GM06990 (cell line): ENCODE measurements around the gene GZMH.

Experiments
- DNase-seq: peaks from one replicate; pipeline ENCODE4 v3.0.0-alpha.2; 2011; ENCODE audit not compliant: insufficient read length; ENCODE audit errors: extremely low read depth
- H3K27me3 ChIP-seq: replicated peaks from 2 replicates; pipeline ENCODE4 v1.6.0; 2011; ENCODE audit warnings: low read length; ENCODE audit not compliant: control insufficient read depth, insufficient read depth
- H3K36me3 ChIP-seq: 2 replicates; pipeline ENCODE4 v1.5.1; 2011; ENCODE audit warnings: low read length; ENCODE audit not compliant: control insufficient read depth, insufficient read depth
- H3K4me3 ChIP-seq: replicated peaks from 2 replicates; pipeline ENCODE4 v1.5.1; 2011; ENCODE audit warnings: low read depth, mild to moderate bottlenecking, control low read depth, low read length
- CTCF ChIP-seq: IDR thresholded peaks from 2 replicates; pipeline ENCODE4 v1.5.1; 2011; ENCODE audit warnings: low read length, control low read depth, mild to moderate bottlenecking, inconsistent platforms; ENCODE audit not compliant: insufficient read depth, poor library complexity, severe bottlenecking

GZMH gene

GRCh38 chr14:24629521-24629920 is 20.0 kb upstream of the GZMH start:
- Histone ChIP-seq H3K4me3 (no peak overlapping the region), H3K36me3 (no peaks in the 10 kb centered on the region), H3K27me3 (no peaks in the 10 kb centered on the region)
- TF ChIP-seq CTCF: no peak
- DNase-seq: no peak

- DNase-seq: no peak
- H3K27me3 ChIP-seq: no peaks in the 10 kb centered on the region
- no peak for TF ChIP-seq CTCF
- H3K4me3 ChIP-seq: no peak overlapping the region
- H3K36me3 ChIP-seq: no peaks in the 10 kb centered on the region
Observed at GRCh38 chr14:24613747-24614146, 4.3 kb upstream of the GZMH start.

GRCh38 chr14:24613241-24613640 is 3.8 kb upstream of the GZMH start:
- H3K4me3 ChIP-seq: no peak overlapping the region
- TF ChIP-seq CTCF: no peak
- DNase-seq: no peak
- H3K27me3 ChIP-seq: no peaks in the 10 kb centered on the region
- no peaks in the 10 kb centered on the region for H3K36me3 ChIP-seq

GRCh38 chr14:24612196-24612595 is 2.7 kb upstream of the GZMH start:
- DNase-seq: no peak
- TF ChIP-seq CTCF: no peak
- no peaks in the 10 kb centered on the region for H3K27me3 ChIP-seq

GRCh38 chr14:24607635-24608514 is 1.6 kb downstream of the GZMH start:
- no peak for DNase-seq
- H3K27me3 ChIP-seq: no peaks in the 10 kb centered on the region
- H3K36me3 ChIP-seq: no peaks in the 10 kb centered on the region
- TF ChIP-seq CTCF: no peak
- no peak overlapping the region for H3K4me3 ChIP-seq

More at GRCh38 chr14:24612196-24612595, 2.7 kb upstream of the GZMH start:
- Histone ChIP-seq H3K36me3 (no peaks in the 10 kb centered on the region), H3K4me3 (no peak overlapping the region)
